MCF 10A (cell line): ENCODE data around the gene KDM2A. TPM values are rescaled to one million over a fixed set of nuclear protein-coding genes. Genes with fewer than 3 reads are reported as not detected.

Source experiments
- BruUV-seq: library from RNA; stranded (reverse); fragments of 400-500 nt; replicated peaks from 2 replicates; lab custom pipeline; 2021; lab: Mats Ljungman, UMichigan
- CTCF ChIA-PET: fragments of 300-600 bp; sonication (Branson Sonifier 250); formaldehyde crosslinking; extraction: SDS; loops from one replicate; lab custom pipeline; 2021; ENCODE audit warnings: antibody characterized with exemption, inconsistent platforms; lab: Yijun Ruan, JAX
- POLR2A ChIA-PET: fragments of 300-600, 350-650 bp; sonication (Branson Sonifier 250); formaldehyde crosslinking; extraction: SDS; loops from one replicate; lab custom pipeline; 2020; ENCODE audit warnings: antibody characterized with exemption, inconsistent platforms; lab: Yijun Ruan, JAX
- DNase-seq: peaks from one replicate; pipeline ENCODE4 v3.0.0-alpha.2; 2018; ENCODE audit not compliant: unreplicated experiment
- H3K27ac Mint-ChIP-seq: one replicate; pipeline ENCODE4 v1.8.0; 2022; ENCODE audit warnings: mild to moderate bottlenecking, low read depth, mixed read lengths; ENCODE audit not compliant: unreplicated experiment
- H3K27me3 Mint-ChIP-seq: one replicate; pipeline ENCODE4 v1.8.0; 2022; ENCODE audit warnings: mixed read lengths; ENCODE audit not compliant: insufficient read depth, unreplicated experiment
- H3K36me3 Mint-ChIP-seq: one replicate; pipeline ENCODE4 v1.8.0; 2022; ENCODE audit warnings: mild to moderate bottlenecking, moderate library complexity, mixed read lengths; ENCODE audit not compliant: insufficient read depth, unreplicated experiment
- H3K4me1 Mint-ChIP-seq: one replicate; pipeline ENCODE4 v1.8.0; 2022; ENCODE audit warnings: mixed read lengths; ENCODE audit not compliant: insufficient read depth, unreplicated experiment
- H3K4me3 Mint-ChIP-seq: one replicate; pipeline ENCODE4 v1.8.0; 2022; ENCODE audit warnings: mild to moderate bottlenecking, moderate library complexity, mixed read lengths; ENCODE audit not compliant: unreplicated experiment
- H3K9me3 Mint-ChIP-seq: one replicate; pipeline ENCODE4 v1.8.0; 2022; ENCODE audit warnings: mixed read lengths; ENCODE audit not compliant: unreplicated experiment
- intact Hi-C: fragments of 100-400 bp; cut with micrococcal nuclease; formaldehyde crosslinking; loops from 2 replicates; pipeline ENCODE4 v1.14.1; 2022
- total RNA-seq: library from RNA; stranded (reverse); gene quantifications from 2 replicates; pipeline ENCODE4 v1.2.3, GENCODE V29; 2022
- TF ChIP-seq, protein P1 (sequence below): fragments of 200-600 bp; IDR thresholded peaks from one replicate; pipeline ENCODE4 v1.8.0; 2022; ENCODE audit warnings: antibody characterized with exemption, mild to moderate bottlenecking; ENCODE audit not compliant: unreplicated experiment

KDM2A gene
- total RNA-seq, 1 experiment from 2014 or later: 63.8 TPM

DNA sequence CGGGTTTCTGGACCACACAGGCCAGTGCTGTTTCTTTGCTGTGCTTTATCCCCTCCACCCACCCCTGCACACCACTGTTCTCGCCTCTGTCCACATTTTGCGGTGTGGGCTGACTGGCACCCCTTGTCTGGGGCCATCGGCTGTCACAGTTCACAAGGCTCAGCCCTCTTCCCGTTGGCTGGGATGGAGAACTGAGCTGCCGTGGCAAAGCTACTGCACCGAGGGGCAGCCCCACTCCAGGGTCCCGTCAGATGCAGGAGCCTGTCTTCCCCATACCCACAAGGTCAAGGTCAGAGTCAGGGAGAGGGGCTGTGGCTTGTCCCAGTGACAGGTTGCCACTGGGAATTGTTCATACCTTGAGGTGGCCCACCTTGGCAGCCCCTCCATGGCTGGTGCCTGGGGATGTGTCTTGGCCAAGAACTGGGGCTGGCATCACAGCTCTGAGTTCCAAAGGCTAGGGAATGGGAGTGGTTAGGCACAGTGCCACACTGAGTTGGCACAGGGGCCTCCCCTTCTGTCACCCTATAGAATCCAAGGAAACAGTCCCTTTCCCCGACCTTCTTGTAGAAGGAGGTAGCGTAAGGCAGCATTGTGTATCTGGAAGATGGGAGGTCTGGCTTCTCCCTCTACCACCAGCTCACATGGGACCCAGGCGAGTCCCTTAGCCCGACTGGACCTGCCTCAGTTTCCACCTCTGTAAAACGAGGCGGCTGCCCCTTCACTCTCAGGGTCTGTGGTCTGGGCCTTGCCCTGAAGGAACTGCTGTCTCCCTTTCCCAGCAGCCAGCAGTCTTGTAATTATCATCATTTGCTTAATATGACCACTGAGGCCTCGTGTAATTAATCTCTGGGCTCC lies 150.6 kb downstream of the KDM2A start:
- Mint-ChIP-seq H3K36me3 (peaks cover 6% of the 10 kb centered on the region), H3K27ac (peak overlapping the region; percentile 87), H3K4me1 (peaks cover 14% of the 10 kb centered on the region), H3K4me3 (no peak overlapping the region), H3K27me3 (no peaks in the 10 kb centered on the region), H3K9me3 (no peaks in the 10 kb centered on the region)
- DNase-seq: no peak
- POLR2A ChIA-PET: interaction anchor here (1.1 to 1.5 kb wide), 2 partner anchors 8 to 48 kb away, joined by 3 to 4 read pairs; no protein-coding TSS in a partner anchor
- CTCF ChIA-PET: interaction anchor here (0.7 to 2.7 kb wide), 4 partner anchors 8 to 1008 kb away, joined by 4 to 10 read pairs (median 6); no protein-coding TSS in a partner anchor
- BruUV-seq: no TSS peak
- TF ChIP-seq, protein P1, sequence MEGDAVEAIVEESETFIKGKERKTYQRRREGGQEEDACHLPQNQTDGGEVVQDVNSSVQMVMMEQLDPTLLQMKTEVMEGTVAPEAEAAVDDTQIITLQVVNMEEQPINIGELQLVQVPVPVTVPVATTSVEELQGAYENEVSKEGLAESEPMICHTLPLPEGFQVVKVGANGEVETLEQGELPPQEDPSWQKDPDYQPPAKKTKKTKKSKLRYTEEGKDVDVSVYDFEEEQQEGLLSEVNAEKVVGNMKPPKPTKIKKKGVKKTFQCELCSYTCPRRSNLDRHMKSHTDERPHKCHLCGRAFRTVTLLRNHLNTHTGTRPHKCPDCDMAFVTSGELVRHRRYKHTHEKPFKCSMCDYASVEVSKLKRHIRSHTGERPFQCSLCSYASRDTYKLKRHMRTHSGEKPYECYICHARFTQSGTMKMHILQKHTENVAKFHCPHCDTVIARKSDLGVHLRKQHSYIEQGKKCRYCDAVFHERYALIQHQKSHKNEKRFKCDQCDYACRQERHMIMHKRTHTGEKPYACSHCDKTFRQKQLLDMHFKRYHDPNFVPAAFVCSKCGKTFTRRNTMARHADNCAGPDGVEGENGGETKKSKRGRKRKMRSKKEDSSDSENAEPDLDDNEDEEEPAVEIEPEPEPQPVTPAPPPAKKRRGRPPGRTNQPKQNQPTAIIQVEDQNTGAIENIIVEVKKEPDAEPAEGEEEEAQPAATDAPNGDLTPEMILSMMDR: no peak
- intact Hi-C loops: no loop called here

DNA sequence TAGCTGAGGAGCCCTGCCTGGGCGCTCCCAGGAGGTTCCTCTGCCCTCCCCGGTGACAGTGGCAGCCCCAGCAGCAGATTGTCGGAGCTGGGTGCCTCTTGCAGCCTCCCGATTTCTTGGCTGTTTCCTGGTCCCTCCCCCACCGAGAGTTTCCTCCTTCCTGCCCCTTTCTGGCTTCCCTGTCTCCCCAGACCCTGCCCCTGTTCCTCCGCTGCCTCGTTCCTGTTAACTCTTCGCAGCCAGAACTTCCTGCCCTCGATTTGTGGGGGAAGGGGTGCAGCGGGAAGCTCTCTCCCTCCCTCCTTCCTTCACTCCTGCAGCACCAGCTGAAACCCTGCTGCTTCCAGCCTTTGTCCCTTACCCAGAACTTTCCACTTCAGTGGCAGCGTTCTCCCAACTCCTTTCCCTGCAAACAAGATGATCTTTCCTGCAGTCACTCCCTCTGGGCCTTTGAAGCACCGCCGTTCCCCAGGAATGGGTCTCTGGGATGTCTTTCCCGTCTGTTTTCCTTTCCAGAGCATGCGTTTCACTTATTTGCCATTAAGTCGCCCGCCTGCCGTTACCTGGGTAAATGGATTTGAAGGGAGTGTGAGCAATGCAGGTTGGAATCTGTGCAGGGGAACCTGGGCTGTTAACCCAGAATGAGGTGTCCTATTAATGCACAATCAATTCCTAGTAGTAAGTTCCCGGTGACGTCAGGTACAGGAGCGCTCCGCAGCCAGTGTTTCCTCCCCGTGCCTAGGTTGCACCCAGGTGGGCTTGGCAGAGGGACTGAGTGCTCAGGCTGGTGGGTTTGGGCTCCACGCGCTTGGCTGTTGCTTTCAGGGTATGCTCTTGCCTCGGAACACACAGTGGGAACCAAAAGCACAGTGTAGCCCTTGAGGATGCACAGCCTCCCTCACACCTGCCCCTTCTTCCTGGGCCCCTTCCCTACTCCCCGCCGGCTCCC lies 151.5 kb downstream of the KDM2A start:
- ChIA-PET CTCF (interaction anchor here (0.6 to 2.7 kb wide), 5 partner anchors 8 to 1223 kb away, joined by 3 to 10 read pairs (median 4); no protein-coding TSS in a partner anchor), POLR2A (interaction anchor here (1.5 to 2.5 kb wide), 2 partner anchors 18 to 47 kb away, joined by 4 to 7 read pairs; partner anchors contain the start of gene ANKRD13D)
- Mint-ChIP-seq H3K9me3 (no peaks in the 10 kb centered on the region), H3K27ac (peak overlapping the region; percentile 87), H3K36me3 (peaks cover 7% of the 10 kb centered on the region), H3K4me1 (peaks cover 7% of the 10 kb centered on the region), H3K27me3 (no peaks in the 10 kb centered on the region), H3K4me3 (no peak overlapping the region)
- intact Hi-C loops: no loop called here
- BruUV-seq: no TSS peak
- DNase-seq: no peak
- TF ChIP-seq, protein P1: no peak

DNA sequence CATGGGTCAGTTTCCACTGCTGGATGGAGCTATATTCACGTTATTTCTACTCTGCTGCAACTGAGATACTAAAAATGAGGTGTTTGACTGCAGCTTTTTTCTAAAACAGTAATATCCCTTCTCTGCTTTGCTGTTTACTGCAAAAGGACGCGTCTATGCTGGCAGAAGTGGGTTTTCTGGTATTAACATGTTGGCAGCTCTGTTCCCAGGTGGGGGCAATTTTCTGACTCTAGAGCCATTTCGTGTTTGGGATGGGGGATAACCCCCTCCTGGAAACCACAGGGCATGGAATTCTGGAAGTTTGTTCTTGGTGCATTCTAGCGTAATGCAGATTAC lies 152.1 kb downstream of the KDM2A start:
- ChIA-PET CTCF (interaction anchor here (2.2 to 2.7 kb wide), 2 partner anchors 9 to 47 kb away, joined by 8 to 10 read pairs; no protein-coding TSS in a partner anchor), POLR2A (interaction anchor here (2.5 kb wide), 1 partner anchor 18 kb away, joined by 7 read pairs; the partner anchor contains the start of gene ANKRD13D)
- H3K4me3 Mint-ChIP-seq: no peak overlapping the region
- peaks cover 7% of the 10 kb centered on the region for H3K4me1 Mint-ChIP-seq
- no peaks in the 10 kb centered on the region for H3K9me3 Mint-ChIP-seq
- DNase-seq: no peak
- intact Hi-C loops: no loop called here
- peaks cover 7% of the 10 kb centered on the region for H3K36me3 Mint-ChIP-seq
- H3K27ac Mint-ChIP-seq: no peak overlapping the region
- TF ChIP-seq, protein P1: no peak
- H3K27me3 Mint-ChIP-seq: no peaks in the 10 kb centered on the region
- BruUV-seq: no TSS peak
